H9 (cell line): ENCODE data around the gene SFXN1. TPM values are rescaled to one million over a fixed set of nuclear protein-coding genes. Genes with fewer than 3 reads are reported as not detected.

Experiments used
- DNase-seq: peaks from one replicate; pipeline ENCODE4 v3.0.0-alpha.2; 2017
- H2AFZ ChIP-seq: one replicate; pipeline ENCODE4 v1.6.1; 2013; ENCODE audit warnings: mild to moderate bottlenecking, low read length, control low read depth, moderate library complexity
- H2AK5ac ChIP-seq: 2 replicates; pipeline ENCODE4 v1.6.1; 2013; ENCODE audit warnings: low read length, control low read depth, mixed read lengths; ENCODE audit not compliant: insufficient read length
- H2BK120ac ChIP-seq: one replicate; pipeline ENCODE4 v1.6.1; 2013; ENCODE audit warnings: low read depth, mild to moderate bottlenecking, low read length, control low read depth, inconsistent platforms; ENCODE audit not compliant: poor library complexity, severe bottlenecking
- H2BK12ac ChIP-seq: 2 replicates; pipeline ENCODE4 v1.6.1; 2013; ENCODE audit warnings: low read length, control low read depth, mixed read lengths, low read depth; ENCODE audit not compliant: insufficient read length
- H2BK15ac ChIP-seq: 2 replicates; pipeline ENCODE4 v1.6.1; 2013; ENCODE audit warnings: low read depth, low read length, control low read depth
- H2BK20ac ChIP-seq: one replicate; pipeline ENCODE4 v1.6.1; 2013; ENCODE audit warnings: low read depth, mild to moderate bottlenecking, low read length, control low read depth, inconsistent platforms; ENCODE audit not compliant: poor library complexity, severe bottlenecking
- H2BK5ac ChIP-seq: 2 replicates; pipeline ENCODE4 v1.6.1; 2013; ENCODE audit warnings: low read length, control low read depth, mixed read lengths; ENCODE audit not compliant: insufficient read length
- H3K14ac ChIP-seq: 2 replicates; pipeline ENCODE4 v1.6.1; 2013; ENCODE audit warnings: low read length, control low read depth; ENCODE audit not compliant: insufficient read depth
- H3K18ac ChIP-seq: 2 replicates; pipeline ENCODE4 v1.6.1; 2013; ENCODE audit warnings: low read depth, mild to moderate bottlenecking, mixed read lengths, low read length, control low read depth; ENCODE audit not compliant: insufficient read length
- H3K23ac ChIP-seq: 2 replicates; pipeline ENCODE4 v1.6.1; 2013; ENCODE audit warnings: low read length, control low read depth, mixed read lengths, low read depth; ENCODE audit not compliant: insufficient read length
- H3K23me2 ChIP-seq: 2 replicates; pipeline ENCODE4 v1.6.1; 2013; ENCODE audit warnings: low read depth, mild to moderate bottlenecking, mixed read lengths, low read length, control low read depth; ENCODE audit not compliant: insufficient read length, poor library complexity, severe bottlenecking
- H3K27ac ChIP-seq: 2 replicates; pipeline ENCODE4 v1.5.1; 2013; ENCODE audit warnings: low read length, control low read depth, mixed read lengths, low read depth; ENCODE audit not compliant: insufficient read length
- H3K27me3 ChIP-seq: 2 replicates; pipeline ENCODE4 v1.6.1; 2013; ENCODE audit warnings: low read length, control low read depth, inconsistent platforms; ENCODE audit not compliant: insufficient read depth
- H3K4ac ChIP-seq: 2 replicates; pipeline ENCODE4 v1.6.1; 2013; ENCODE audit warnings: low read depth, mild to moderate bottlenecking, control low read depth, inconsistent platforms, low read length, moderate library complexity
- H3K4me1 ChIP-seq: 2 replicates; pipeline ENCODE4 v1.6.1; 2013; ENCODE audit warnings: low read length, control low read depth, inconsistent platforms; ENCODE audit not compliant: insufficient read depth
- H3K4me2 ChIP-seq: 2 replicates; pipeline ENCODE4 v1.6.1; 2013; ENCODE audit warnings: low read length, control low read depth, mixed read lengths; ENCODE audit not compliant: insufficient read length, insufficient read depth
- H3K56ac ChIP-seq: 2 replicates; pipeline ENCODE4 v1.6.1; 2013; ENCODE audit warnings: low read depth, mild to moderate bottlenecking, mixed read lengths, low read length, control low read depth; ENCODE audit not compliant: insufficient read length
- H3K79me1 ChIP-seq: 2 replicates; pipeline ENCODE4 v1.6.1; 2013; ENCODE audit warnings: low read depth, mild to moderate bottlenecking, moderate library complexity, low read length, control low read depth, inconsistent platforms; ENCODE audit not compliant: insufficient read depth, poor library complexity, severe bottlenecking
- H3K79me2 ChIP-seq: 2 replicates; pipeline ENCODE4 v1.6.1; 2013; ENCODE audit warnings: low read length, control low read depth, inconsistent platforms; ENCODE audit not compliant: insufficient read depth
- H3K9ac ChIP-seq: 2 replicates; pipeline ENCODE4 v1.6.1; 2013; ENCODE audit warnings: low read length, control low read depth, mixed read lengths; ENCODE audit not compliant: insufficient read length; ENCODE audit errors: extremely low read depth
- H3K9me3 ChIP-seq: one replicate; pipeline ENCODE4 v1.6.1; 2013; ENCODE audit warnings: low read depth, low read length, inconsistent platforms; ENCODE audit not compliant: control insufficient read depth
- H3T11ph ChIP-seq: one replicate; pipeline ENCODE4 v1.6.1; 2013; ENCODE audit warnings: mild to moderate bottlenecking, low read length, control low read depth, inconsistent platforms
- H4K20me1 ChIP-seq: one replicate; pipeline ENCODE4 v1.6.1; 2013; ENCODE audit not compliant: control insufficient read depth, insufficient read length, insufficient read depth
- H4K5ac ChIP-seq: 2 replicates; pipeline ENCODE4 v1.6.1; 2013; ENCODE audit warnings: low read depth, mild to moderate bottlenecking, mixed read lengths, low read length, control low read depth; ENCODE audit not compliant: insufficient read length
- H4K8ac ChIP-seq: replicated peaks from 2 replicates; pipeline ENCODE4 v1.6.1; 2013; ENCODE audit warnings: low read length, control low read depth, mixed read lengths, low read depth; ENCODE audit not compliant: insufficient read length
- H4K91ac ChIP-seq: 2 replicates; pipeline ENCODE4 v1.6.1; 2013; ENCODE audit warnings: low read depth, mild to moderate bottlenecking, moderate library complexity, mixed read lengths, low read length, control low read depth; ENCODE audit not compliant: insufficient read length
- H3K27ac Mint-ChIP-seq, 3 experiments: 2 replicates in 2 of 3; 3 replicates in 1 of 3; pipeline ENCODE4 v1.8.0; 2020 to 2021; ENCODE audit warnings: mixed read lengths in 3 of 3, mild to moderate bottlenecking in 1 of 3, moderate library complexity in 1 of 3
- H3K27me3 Mint-ChIP-seq: 2 replicates; pipeline ENCODE4 v1.8.0; 2021; ENCODE audit warnings: low read depth, mild to moderate bottlenecking, moderate library complexity, mixed read lengths
- H3K36me3 Mint-ChIP-seq, 3 experiments: 2 replicates in 2 of 3; 3 replicates in 1 of 3; pipeline ENCODE4 v1.8.0; 2020 to 2021; ENCODE audit warnings: low read depth in 3 of 3, mixed read lengths in 3 of 3; ENCODE audit not compliant: insufficient read depth in 1 of 3
- H3K4me1 Mint-ChIP-seq, 2 experiments: 2 replicates each; pipeline ENCODE4 v1.8.0; 2020; ENCODE audit warnings: mixed read lengths in 2 of 2
- H3K4me3 Mint-ChIP-seq, 2 experiments: 2 replicates in 1 of 2; 3 replicates in 1 of 2; pipeline ENCODE4 v1.8.0; 2020 to 2021; ENCODE audit warnings: mild to moderate bottlenecking in 2 of 2, mixed read lengths in 2 of 2, moderate library complexity in 1 of 2
- H3K9me3 Mint-ChIP-seq, 2 experiments: 2 replicates in 1 of 2; 3 replicates in 1 of 2; pipeline ENCODE4 v1.8.0; 2020; ENCODE audit warnings: mild to moderate bottlenecking in 2 of 2, mixed read lengths in 2 of 2, moderate library complexity in 1 of 2
- WGBS: extraction: QIAGEN DNeasy Blood & Tissue Kit; methylation state at CpG from one replicate; pipeline ENCODE4 v1.1.7; 2013; ENCODE audit warnings: missing lambda C conversion rate, low lambda C conversion rate, mixed read lengths; ENCODE audit not compliant: insufficient read length; ENCODE audit errors: extremely low coverage; 5-methylcytosine and 5-hydroxymethylcytosine counted together
- long read RNA-seq: library from polyadenylated mRNA; unstranded; transcript quantifications from one replicate; pipeline ENCODE4 v2.0.0, GENCODE V29; 2020
- total RNA-seq: library from RNA; stranded (reverse); gene quantifications from 2 replicates; pipeline ENCODE4 v1.2.1, GENCODE V29; 2021
- TF ChIP-seq, protein P1 (sequence below): fragments of 200-600 bp; sonication (generic); conservative IDR thresholded peaks from 3 replicates; pipeline ENCODE4 v1.8.0; 2021; ENCODE audit warnings: antibody characterized with exemption, mild to moderate bottlenecking

SFXN1 gene, protein sequence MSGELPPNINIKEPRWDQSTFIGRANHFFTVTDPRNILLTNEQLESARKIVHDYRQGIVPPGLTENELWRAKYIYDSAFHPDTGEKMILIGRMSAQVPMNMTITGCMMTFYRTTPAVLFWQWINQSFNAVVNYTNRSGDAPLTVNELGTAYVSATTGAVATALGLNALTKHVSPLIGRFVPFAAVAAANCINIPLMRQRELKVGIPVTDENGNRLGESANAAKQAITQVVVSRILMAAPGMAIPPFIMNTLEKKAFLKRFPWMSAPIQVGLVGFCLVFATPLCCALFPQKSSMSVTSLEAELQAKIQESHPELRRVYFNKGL
- 97.2 and 99.2 TPM in 2 replicates for total RNA-seq
- long read RNA-seq, full-length matches to known transcripts: 374 of 463 reads
- long read RNA-seq, partial matches to known transcripts: 32 of 463 reads
- long read RNA-seq, other reads (novel, unspliced or antisense): 57 of 463 reads

DNA sequence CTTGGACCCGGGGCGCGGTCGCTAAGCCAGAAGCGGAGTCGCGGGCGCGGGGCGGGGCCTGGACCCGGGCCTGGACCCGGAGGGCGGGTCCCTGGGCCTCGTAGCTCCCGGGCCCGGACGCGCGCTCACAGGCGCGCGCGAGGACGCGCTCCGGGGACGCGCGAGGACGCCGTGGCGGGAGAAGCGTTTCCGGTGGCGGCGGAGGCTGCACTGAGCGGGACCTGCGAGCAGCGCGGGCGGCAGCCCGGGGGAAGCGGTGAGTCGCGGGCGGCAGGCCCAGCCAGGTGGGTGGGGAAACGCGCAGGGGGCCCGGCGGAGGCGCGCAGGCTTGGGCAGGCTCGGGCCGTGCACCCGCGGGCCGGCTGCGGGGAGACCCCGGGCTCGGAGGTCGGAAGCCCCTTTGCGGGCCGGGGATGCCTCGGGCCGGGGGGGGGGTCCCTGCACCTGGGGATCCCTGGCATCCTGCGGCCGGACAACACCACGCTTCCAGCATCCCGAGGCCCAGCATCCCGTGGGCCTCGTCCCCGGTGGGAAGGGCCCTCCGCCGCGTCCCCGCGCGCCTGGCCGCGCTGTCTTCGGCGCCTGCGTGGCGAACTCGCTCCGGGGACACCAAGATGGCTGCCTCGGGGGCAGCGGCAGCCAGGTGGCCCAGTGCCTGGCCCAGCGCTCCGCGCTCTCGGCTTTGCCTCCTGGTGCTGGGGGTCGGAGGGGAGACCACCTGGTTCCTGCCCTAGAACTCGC lies at the start of gene SFXN1:
TSS of gene SFXN1 (plus strand) at position 177 of the 741 bp plus-strand sequence. CDS start 13,544 bp downstream, outside the sequence.
- peaks cover 46% of the 10 kb centered on the region for H3K27me3 Mint-ChIP-seq
- H3K79me1 ChIP-seq: peaks cover 4% of the 10 kb centered on the region
- no peaks in the 10 kb centered on the region for H3K27me3 ChIP-seq
- H3K9me3 ChIP-seq: no peaks in the 10 kb centered on the region
- H2BK20ac ChIP-seq: no peak within 1 kb of the TSS
- peaks cover 13% of the 10 kb centered on the region for H3K23me2 ChIP-seq
- DNase-seq: peak; percentile 77
- no peak within 1 kb of the TSS for H3T11ph ChIP-seq
- peaks cover 21% of the 10 kb centered on the region; the same call in 1 of the 2 replicates for H3K79me2 ChIP-seq
- peak within 1 kb of the TSS; percentile 51 for H3K18ac ChIP-seq
- TF ChIP-seq, protein P1, sequence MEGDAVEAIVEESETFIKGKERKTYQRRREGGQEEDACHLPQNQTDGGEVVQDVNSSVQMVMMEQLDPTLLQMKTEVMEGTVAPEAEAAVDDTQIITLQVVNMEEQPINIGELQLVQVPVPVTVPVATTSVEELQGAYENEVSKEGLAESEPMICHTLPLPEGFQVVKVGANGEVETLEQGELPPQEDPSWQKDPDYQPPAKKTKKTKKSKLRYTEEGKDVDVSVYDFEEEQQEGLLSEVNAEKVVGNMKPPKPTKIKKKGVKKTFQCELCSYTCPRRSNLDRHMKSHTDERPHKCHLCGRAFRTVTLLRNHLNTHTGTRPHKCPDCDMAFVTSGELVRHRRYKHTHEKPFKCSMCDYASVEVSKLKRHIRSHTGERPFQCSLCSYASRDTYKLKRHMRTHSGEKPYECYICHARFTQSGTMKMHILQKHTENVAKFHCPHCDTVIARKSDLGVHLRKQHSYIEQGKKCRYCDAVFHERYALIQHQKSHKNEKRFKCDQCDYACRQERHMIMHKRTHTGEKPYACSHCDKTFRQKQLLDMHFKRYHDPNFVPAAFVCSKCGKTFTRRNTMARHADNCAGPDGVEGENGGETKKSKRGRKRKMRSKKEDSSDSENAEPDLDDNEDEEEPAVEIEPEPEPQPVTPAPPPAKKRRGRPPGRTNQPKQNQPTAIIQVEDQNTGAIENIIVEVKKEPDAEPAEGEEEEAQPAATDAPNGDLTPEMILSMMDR: no peak
- H2AFZ ChIP-seq: peak within 1 kb of the TSS; percentile 57
- H4K20me1 ChIP-seq: no peaks in the 10 kb centered on the region
- H3K4me1 Mint-ChIP-seq: peaks cover 20 to 22% of the 10 kb centered on the region in 2 experiments
- H2AK5ac ChIP-seq: no peak within 1 kb of the TSS
- H2BK5ac ChIP-seq: no peak within 1 kb of the TSS
- peak within 1 kb of the TSS; percentile 81 for H3K9ac ChIP-seq
- no CpG with 5 or more reads among the region's 94 CpGs for WGBS
- no peak within 1 kb of the TSS for H4K91ac ChIP-seq
- H3K4ac ChIP-seq: no peak within 1 kb of the TSS
- H3K4me1 ChIP-seq: peaks cover 4% of the 10 kb centered on the region; the same call in 1 of the 2 replicates
- H3K56ac ChIP-seq: no peak within 1 kb of the TSS
- no peak within 1 kb of the TSS for H3K27ac ChIP-seq
- H3K23ac ChIP-seq: no peak within 1 kb of the TSS
- peaks cover 27 to 36% (median 28%) of the 10 kb centered on the region in 3 experiments for H3K36me3 Mint-ChIP-seq
- no peak within 1 kb of the TSS for H4K8ac ChIP-seq
- peak within 1 kb of the TSS; percentile 82 for H3K14ac ChIP-seq
- H2BK15ac ChIP-seq: no peak within 1 kb of the TSS
- no peak within 1 kb of the TSS for H2BK12ac ChIP-seq
- peak within 1 kb of the TSS; percentile 93 for H3K4me3 Mint-ChIP-seq
- H4K5ac ChIP-seq: no peak within 1 kb of the TSS
- peak within 1 kb of the TSS; percentile 90 for H3K4me2 ChIP-seq
- no peaks in the 10 kb centered on the region for H3K9me3 Mint-ChIP-seq
- H3K27ac Mint-ChIP-seq: peak within 1 kb of the TSS; percentile 75 to 95 (median 88); a peak in 6 of 7 replicates
- H2BK120ac ChIP-seq: no peak within 1 kb of the TSS
